T-helper 1 cell treated with Interleukin-12 subunit alpha and Interleukin-12 subunit beta and Interleukin-4 antibody, amounts not matched to agents 30 ng/mL and 1 ng/mL, for 36 hours (primary cell): ENCODE measurements around the gene TYMP. TPM values are rescaled to one million over a fixed set of nuclear protein-coding genes. Genes with fewer than 3 reads are reported as not detected.
"Not testable (repeated sequence)": the region's sequence is repeated elsewhere in the genome, so short reads cannot be mapped to it uniquely, and the experiment has no call there.

Experiments used
- intact Hi-C: fragments of 100-400 bp; cut with micrococcal nuclease; formaldehyde crosslinking; loops from one replicate; pipeline ENCODE4 v1.15.1; 2024
- total RNA-seq: library from RNA; stranded (reverse); gene quantifications from 2 replicates; pipeline ENCODE4 v1.2.3, GENCODE V29; 2022

The TYMP gene
- total RNA-seq, 1 donor from 2014 or later: 173 TPM

GRCh38 chr22:50542416-50542927 lies 12.7 kb upstream of the TYMP start:
- intact Hi-C loops: loop anchor here (5.0 kb wide), 1 partner anchor 70 kb away; no protein-coding TSS in a partner anchor

- intact Hi-C loops: loop anchor here (5.0 kb wide), 1 partner anchor 69 kb away; no protein-coding TSS in a partner anchor
Measured at GRCh38 chr22:50541667-50542026, 11.8 kb upstream of the TYMP start.

DNA sequence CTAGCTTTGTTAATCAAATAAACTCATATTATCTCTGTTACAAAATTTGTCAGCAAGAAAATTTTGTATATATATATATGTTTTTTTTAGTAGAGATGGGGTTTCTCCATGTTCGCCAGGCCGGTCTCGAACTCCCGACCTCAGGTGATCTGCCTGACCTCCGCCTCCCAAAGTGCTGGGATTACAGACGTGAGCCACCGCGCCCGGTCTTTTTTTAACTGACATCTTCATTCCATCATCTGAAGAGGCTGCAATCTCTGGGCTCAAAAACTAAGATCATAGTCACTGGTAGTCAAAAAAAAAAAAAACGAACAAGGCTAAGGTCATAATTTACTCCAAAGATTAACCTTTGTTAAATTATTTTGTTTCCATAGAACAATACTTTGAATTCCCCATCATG lies 10.6 kb upstream of the TYMP start:
- intact Hi-C loops: loop anchor here (5.0 kb wide), 1 partner anchor 68 kb away; no protein-coding TSS in a partner anchor

DNA sequence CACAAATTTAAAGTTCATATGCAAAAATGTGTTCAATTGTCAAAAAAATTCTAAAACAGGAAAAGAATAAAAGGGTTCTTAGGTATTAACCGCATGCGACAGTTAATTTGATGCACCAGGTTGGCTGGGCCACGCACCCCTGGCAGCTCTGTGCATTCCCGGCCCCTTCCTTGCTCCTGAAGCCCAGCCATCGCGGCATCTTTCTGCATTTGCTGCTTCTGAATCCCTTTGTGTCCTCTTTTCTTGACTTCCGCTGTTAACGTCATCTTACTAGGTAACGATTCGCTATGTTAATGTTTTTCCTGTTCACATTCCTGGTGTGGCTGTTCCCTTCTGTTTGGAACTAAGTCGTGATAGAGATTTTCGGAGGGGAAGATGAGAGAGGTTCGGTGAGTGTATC lies 8.0 kb upstream of the TYMP start:
- intact Hi-C loops: loop anchor here (2.0 kb wide), 1 partner anchor 45 kb away; the partner anchor contains the start of gene CHKB

GRCh38 chr22:50536226-50536625 lies 6.4 kb upstream of the TYMP start:
- intact Hi-C loops: no loop called here

- intact Hi-C loops: no loop called here
Measured at GRCh38 chr22:50535113-50535512, 5.3 kb upstream of the TYMP start.

GRCh38 chr22:50533856-50534711 lies 4.3 kb upstream of the TYMP start:
- intact Hi-C loops: not testable (repeated sequence)

GRCh38 chr22:50532824-50533796 lies 3.3 kb upstream of the TYMP start:
- intact Hi-C loops: no loop called here

- intact Hi-C loops: loop anchor here (1.0 to 2.0 kb wide), 3 partner anchors 7 to 89 kb away; partner anchors contain the start of gene CHKB
Measured at GRCh38 chr22:50531962-50532674, 2.3 kb upstream of the TYMP start.

- intact Hi-C loops: loop anchor here (1.0 to 2.0 kb wide), 3 partner anchors 8 to 89 kb away; partner anchors contain the start of gene CHKB
Measured at GRCh38 chr22:50531546-50531961, 1.7 kb upstream of the TYMP start.

DNA sequence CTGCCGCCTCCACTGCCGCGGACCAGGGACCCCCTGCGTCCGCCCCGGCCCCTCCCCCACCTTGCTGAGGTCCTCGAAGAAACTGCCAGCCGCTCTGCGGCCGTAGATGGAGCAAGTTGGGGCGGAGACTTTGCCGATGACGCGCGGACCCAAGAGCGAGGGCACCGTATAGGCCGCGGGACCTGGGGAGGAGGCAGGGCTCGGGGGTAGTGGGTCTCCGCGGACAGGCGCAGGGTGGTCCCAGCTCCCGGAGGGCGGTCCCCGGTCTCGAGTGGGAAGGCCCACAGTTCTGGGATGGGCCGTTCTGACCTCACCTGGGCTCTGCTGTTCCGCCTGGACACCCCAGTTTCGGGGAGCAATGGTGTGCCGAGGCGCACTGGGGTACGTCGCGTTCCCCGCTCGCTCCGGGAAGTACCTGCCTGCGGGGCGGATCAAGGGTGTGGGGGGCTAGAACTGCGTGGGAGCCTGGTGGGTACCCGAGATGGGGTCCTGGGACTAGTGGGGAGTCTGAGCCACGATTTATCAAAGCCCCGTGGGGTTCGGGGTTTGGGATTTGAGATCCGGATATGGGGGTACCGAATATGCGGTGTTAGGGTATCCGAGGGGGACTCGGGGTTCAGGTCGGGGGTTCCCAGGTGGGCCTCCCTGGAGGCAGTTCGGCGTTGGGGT lies 1.2 kb upstream of the TYMP start:
- intact Hi-C loops: loop anchor here (1.0 to 2.0 kb wide), 5 partner anchors 8 to 90 kb away; partner anchors contain the start of genes CHKB and SYCE3

- intact Hi-C loops: loop anchor here (1.0 to 2.0 kb wide), 3 partner anchors 14 to 90 kb away; partner anchors contain the start of gene SYCE3
Measured at GRCh38 chr22:50530580-50530876, 716 bp upstream of the TYMP start.

- intact Hi-C loops: loop anchor here (5.0 kb wide), 3 partner anchors 57 to 567 kb away; partner anchors contain the start of gene PIM3
Measured at GRCh38 chr22:50529416-50529896, 356 bp downstream of the TYMP start.

DNA sequence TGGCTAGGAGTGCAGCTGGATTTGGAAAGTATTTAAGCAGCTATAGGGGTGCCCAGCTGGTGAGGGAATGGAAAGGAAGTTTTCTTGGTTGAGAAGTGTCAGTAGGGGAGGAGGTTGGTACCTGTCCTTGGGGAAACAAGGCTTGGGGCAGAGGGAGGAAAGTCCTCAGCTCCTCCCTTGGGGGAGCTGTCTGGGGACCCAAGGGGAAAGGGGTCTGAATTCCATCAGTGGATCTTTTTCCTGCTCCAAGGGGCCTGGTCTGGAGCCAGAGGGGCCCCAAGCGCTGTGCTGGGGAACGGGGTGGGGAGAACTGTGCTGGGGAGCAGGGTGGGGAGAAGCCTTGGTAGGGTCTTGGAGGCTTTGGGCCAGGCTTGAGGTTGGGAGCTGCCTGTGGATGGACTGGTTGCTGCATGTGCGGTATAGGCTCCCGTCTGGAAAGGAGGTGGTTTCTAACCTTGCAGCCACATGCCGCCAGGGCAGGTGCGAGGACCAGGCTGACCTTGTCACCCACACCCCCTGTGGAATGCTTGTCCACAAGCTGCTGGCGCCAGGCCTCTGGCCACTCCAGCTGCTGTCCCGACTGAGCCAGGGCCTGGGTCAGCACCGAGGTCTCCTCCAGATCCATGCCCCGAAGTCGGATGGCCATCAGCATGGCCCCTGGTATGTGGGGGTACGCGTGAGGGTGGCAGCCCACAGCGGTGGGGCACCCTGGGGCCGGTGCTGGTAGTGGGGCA lies 963 bp downstream of the TYMP start:
- intact Hi-C loops: loop anchor here (5.0 kb wide), 3 partner anchors 57 to 567 kb away; partner anchors contain the start of gene PIM3

GRCh38 chr22:50527921-50528681 lies 1.7 kb downstream of the TYMP start:
- intact Hi-C loops: loop anchor here (2.0 to 5.0 kb wide), 4 partner anchors 56 to 566 kb away; partner anchors contain the start of gene PIM3

GRCh38 chr22:50526834-50527801 lies 2.7 kb downstream of the TYMP start:
- intact Hi-C loops: loop anchor here (1.0 to 5.0 kb wide), 5 partner anchors 36 to 565 kb away; partner anchors contain the start of gene PIM3
